ENCODE results near the gene HOXB3.
A peak's percentile ranks its signal among the peaks of the same experiment; 100 is the strongest.

HOXB3 gene

DNA sequence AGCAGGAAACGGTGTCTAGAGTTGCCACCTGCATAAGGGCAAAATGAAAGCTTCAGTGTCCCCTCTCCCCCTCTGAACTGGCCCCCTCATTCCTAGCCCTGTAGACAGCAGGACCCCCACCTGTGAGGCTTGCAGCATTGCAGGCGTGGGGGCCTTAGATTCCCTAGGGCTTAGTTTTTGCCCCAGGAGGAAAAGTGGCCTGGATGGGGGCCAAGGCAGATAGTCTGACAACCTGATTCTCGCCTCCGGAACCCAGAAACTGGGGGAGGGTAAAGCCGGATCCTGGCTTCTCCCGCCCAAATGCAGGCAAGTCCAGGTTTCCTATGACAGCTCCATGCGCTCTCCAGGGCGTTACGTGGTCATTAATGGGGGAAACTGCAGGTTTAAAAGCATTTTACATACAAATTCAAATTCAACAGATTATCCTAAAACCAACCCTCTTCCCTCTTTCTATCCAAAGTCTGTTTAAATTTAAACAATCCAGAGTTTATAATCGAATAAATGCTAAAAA lies 15.4 kb upstream of the HOXB3 start:
- peaks cover 4% of the 10 kb centered on the region for H3K4me1 ChIP-seq (ENCODE audit: control insufficient read depth, low read depth, low read length)
- WGBS (ENCODE audit: extremely low coverage, insufficient coverage, low lambda C conversion rate): no CpG with 5 or more reads among the region's 10 CpGs
- H3K9ac ChIP-seq (ENCODE audit: low read length): no peak overlapping the region
- H2BK120ac ChIP-seq (ENCODE audit: low read depth, low read length): no peak overlapping the region
- no peak overlapping the region for H4K5ac ChIP-seq (ENCODE audit: low read length)
- no peak overlapping the region for H3K23ac ChIP-seq (ENCODE audit: low read length)
- H3K56ac ChIP-seq (ENCODE audit: low read length): no peak overlapping the region
- peaks cover 89% of the 10 kb centered on the region for H3K27me3 ChIP-seq (ENCODE audit: insufficient read depth, low read length, poor library complexity)
- H2BK5ac ChIP-seq (ENCODE audit: low read length): no peak overlapping the region
- no peak overlapping the region for H2BK15ac ChIP-seq (replicated peaks; ENCODE audit: low read depth)
- H3K79me2 ChIP-seq (ENCODE audit: control insufficient read depth, insufficient read depth, low read length): no peaks in the 10 kb centered on the region
- no peak overlapping the region for H2AK5ac ChIP-seq (ENCODE audit: low read length)
- no peak for DNase-seq
- H4K8ac ChIP-seq (ENCODE audit: low read depth, low read length): no peak overlapping the region
- H3K79me1 ChIP-seq (ENCODE audit: low read length): no peaks in the 10 kb centered on the region
- no peak overlapping the region for H3K18ac ChIP-seq (ENCODE audit: low read length)
- no peak overlapping the region for H3K4me3 ChIP-seq (ENCODE audit: low read length)
- no peak overlapping the region for H3K27ac ChIP-seq (ENCODE audit: low read depth, low read length)
- H3K36me3 ChIP-seq (ENCODE audit: control insufficient read depth, insufficient read depth, low read length): no peaks in the 10 kb centered on the region
- no peak overlapping the region for H3K4ac ChIP-seq (ENCODE audit: low read depth, low read length)
- no peak overlapping the region for H3K4me2 ChIP-seq (ENCODE audit: low read length)

DNA sequence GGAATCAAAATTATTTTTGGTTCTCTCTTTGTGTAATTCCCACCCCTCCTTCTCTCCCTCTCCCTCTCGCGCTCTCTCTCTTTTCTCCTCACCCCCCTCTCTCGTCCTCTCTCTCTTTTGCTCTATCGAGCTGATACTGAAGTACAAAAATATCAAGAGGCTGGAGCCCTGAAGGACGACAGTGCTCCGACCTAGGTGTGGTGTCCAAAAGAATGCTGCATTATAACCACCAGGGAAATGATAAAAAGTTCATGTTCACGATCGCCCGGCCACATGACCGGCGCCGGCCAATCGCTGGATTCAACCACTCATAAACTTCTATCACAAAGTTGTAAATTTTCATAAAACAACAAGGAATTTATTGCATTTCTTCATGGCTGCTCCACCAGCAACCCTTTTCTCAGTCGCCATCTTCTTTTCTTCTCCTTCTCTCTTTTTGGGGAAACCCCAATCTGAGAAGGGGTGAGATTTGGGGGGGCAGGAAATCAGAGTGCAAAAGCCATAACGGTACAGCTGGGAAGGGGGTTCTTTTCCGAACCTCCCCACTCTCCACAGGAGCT lies 14.8 kb upstream of the HOXB3 start, which contains the start of gene HOXB6:
HOXB6 (minus strand) TSS at position 217 of the 560 bp plus-strand sequence. CDS start 6,836 bp downstream, outside the sequence.
- no peak within 1 kb of the TSS for H3K4me2 ChIP-seq (ENCODE audit: low read length)
- no peaks in the 10 kb centered on the region for H3K79me2 ChIP-seq (ENCODE audit: control insufficient read depth, insufficient read depth, low read length)
- H4K8ac ChIP-seq (ENCODE audit: low read depth, low read length): no peak within 1 kb of the TSS
- no peak within 1 kb of the TSS for H3K27ac ChIP-seq (ENCODE audit: low read depth, low read length)
- H3K23ac ChIP-seq (ENCODE audit: low read length): no peak within 1 kb of the TSS
- no peak within 1 kb of the TSS for H4K5ac ChIP-seq (ENCODE audit: low read length)
- peaks cover 4% of the 10 kb centered on the region for H3K4me1 ChIP-seq (ENCODE audit: control insufficient read depth, low read depth, low read length)
- H3K18ac ChIP-seq (ENCODE audit: low read length): no peak within 1 kb of the TSS
- H3K4ac ChIP-seq (ENCODE audit: low read depth, low read length): no peak within 1 kb of the TSS
- H2AK5ac ChIP-seq (ENCODE audit: low read length): no peak within 1 kb of the TSS
- H3K4me3 ChIP-seq (ENCODE audit: low read length): no peak within 1 kb of the TSS
- no peak within 1 kb of the TSS for H3K56ac ChIP-seq (ENCODE audit: low read length)
- peaks cover 85% of the 10 kb centered on the region for H3K27me3 ChIP-seq (ENCODE audit: insufficient read depth, low read length, poor library complexity)
- H3K79me1 ChIP-seq (ENCODE audit: low read length): no peaks in the 10 kb centered on the region
- H2BK15ac ChIP-seq (replicated peaks; ENCODE audit: low read depth): no peak within 1 kb of the TSS
- no peaks in the 10 kb centered on the region for H3K36me3 ChIP-seq (ENCODE audit: control insufficient read depth, insufficient read depth, low read length)
- no CpG with 5 or more reads among the region's 16 CpGs for WGBS (ENCODE audit: extremely low coverage, insufficient coverage, low lambda C conversion rate)
- no peak for DNase-seq
- no peak within 1 kb of the TSS for H2BK5ac ChIP-seq (ENCODE audit: low read length)
- H3K9ac ChIP-seq (ENCODE audit: low read length): no peak within 1 kb of the TSS
- H2BK120ac ChIP-seq (ENCODE audit: low read depth, low read length): no peak within 1 kb of the TSS

DNA sequence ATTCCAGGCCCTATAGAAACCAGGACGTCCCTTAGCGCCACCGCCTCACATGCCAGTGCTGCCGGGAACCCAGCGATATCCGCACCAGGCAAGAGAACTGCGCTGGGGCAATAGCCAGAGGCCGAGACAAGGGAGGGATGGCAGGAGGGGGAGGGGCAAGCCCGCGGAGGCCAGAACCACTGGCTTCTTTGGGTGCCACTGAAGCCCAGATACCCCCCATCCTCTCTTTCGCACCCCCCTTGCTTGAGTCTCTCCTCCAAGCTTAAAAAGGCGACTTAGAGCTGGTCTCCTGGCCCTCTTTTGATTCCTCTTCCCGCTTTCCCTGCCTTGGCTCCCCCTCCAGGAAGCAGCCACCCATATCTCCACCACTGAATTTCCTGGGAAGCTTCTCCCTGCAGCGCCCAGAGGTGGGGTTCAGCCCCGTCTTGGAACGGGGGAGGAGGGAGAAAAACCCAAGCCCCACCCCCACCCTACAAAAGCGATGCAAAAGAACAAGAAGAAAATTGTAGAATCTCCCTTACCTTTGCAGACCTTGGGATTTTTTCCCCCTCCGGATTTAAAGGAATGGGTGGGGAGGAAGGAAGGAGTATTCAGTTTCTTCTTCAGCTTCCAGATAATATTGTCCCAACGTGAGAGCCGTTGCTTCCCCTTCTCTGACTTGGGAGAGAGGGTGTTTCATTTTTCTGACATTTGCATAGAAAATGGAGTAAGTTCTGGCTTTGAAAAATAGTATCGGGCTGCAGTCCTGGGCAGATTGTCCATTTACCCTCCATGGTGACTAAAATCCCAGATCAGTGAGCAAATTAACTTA lies 14.1 kb upstream of the HOXB3 start:
- no peak overlapping the region for H2BK5ac ChIP-seq (ENCODE audit: low read length)
- H3K4me1 ChIP-seq (ENCODE audit: control insufficient read depth, low read depth, low read length): peaks cover 9% of the 10 kb centered on the region
- no peak overlapping the region for H2BK120ac ChIP-seq (ENCODE audit: low read depth, low read length)
- H3K23ac ChIP-seq (ENCODE audit: low read length): no peak overlapping the region
- no peak overlapping the region for H3K4ac ChIP-seq (ENCODE audit: low read depth, low read length)
- H3K9ac ChIP-seq (ENCODE audit: low read length): no peak overlapping the region
- WGBS (ENCODE audit: extremely low coverage, insufficient coverage, low lambda C conversion rate): no CpG with 5 or more reads among the region's 21 CpGs
- H3K56ac ChIP-seq (ENCODE audit: low read length): no peak overlapping the region
- peaks cover 85% of the 10 kb centered on the region for H3K27me3 ChIP-seq (ENCODE audit: insufficient read depth, low read length, poor library complexity)
- H3K36me3 ChIP-seq (ENCODE audit: control insufficient read depth, insufficient read depth, low read length): no peaks in the 10 kb centered on the region
- H3K27ac ChIP-seq (ENCODE audit: low read depth, low read length): no peak overlapping the region
- no peak overlapping the region for H2BK15ac ChIP-seq (replicated peaks; ENCODE audit: low read depth)
- H4K8ac ChIP-seq (ENCODE audit: low read depth, low read length): no peak overlapping the region
- no peak overlapping the region for H3K4me2 ChIP-seq (ENCODE audit: low read length)
- H2AK5ac ChIP-seq (ENCODE audit: low read length): no peak overlapping the region
- no peak overlapping the region for H3K18ac ChIP-seq (ENCODE audit: low read length)
- no peaks in the 10 kb centered on the region for H3K79me1 ChIP-seq (ENCODE audit: low read length)
- no peaks in the 10 kb centered on the region for H3K79me2 ChIP-seq (ENCODE audit: control insufficient read depth, insufficient read depth, low read length)
- H3K4me3 ChIP-seq (ENCODE audit: low read length): no peak overlapping the region
- no peak for DNase-seq
- H4K5ac ChIP-seq (ENCODE audit: low read length): no peak overlapping the region

DNA sequence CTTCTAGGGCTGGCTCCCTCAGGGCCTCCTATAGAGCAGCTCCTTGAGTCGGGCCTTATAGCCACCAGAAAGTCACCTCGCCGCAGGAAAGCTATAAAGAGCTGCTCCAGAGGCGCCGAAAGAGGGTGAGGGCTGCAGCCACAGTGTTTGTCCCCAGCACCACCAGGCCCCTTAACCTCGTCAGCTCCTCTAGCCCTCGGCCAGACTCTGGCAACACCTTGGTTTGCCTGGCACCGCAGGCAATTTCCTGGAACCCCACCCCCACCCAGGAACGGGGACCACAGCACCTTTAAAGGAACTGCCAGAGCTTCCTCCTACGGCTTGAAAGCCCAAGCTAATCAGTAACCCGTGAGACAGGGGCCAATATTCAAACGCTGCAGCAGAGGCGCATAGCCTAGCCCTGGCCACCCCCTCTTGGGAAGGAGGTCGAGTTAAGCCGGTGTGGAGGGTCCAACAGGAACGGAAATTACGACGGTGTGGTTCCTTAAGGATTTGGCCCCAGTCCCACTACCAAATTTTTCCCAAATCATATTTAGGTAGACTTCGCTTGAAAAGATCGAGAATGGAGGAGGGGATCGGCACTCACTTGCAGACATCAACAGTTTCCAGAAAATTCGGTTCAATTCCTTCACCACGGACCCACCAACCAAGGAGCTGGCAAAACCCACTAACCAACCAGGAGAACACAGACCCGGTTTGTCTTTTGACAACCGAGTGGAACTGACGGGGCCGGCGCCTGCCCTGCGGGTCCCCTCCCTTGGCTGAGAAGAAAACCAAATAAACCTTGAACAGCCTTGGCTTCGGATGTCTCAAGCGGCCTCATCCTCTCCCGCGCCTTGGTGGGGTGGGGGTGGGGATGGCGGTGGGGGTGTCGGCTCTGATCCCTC lies 11.7 kb upstream of the HOXB3 start:
- WGBS (ENCODE audit: extremely low coverage, insufficient coverage, low lambda C conversion rate): no CpG with 5 or more reads among the region's 35 CpGs
- Histone ChIP-seq H2AK5ac (ENCODE audit: low read length) (no peak overlapping the region), H2BK15ac (replicated peaks; ENCODE audit: low read depth) (no peak overlapping the region), H2BK120ac (ENCODE audit: low read depth, low read length) (no peak overlapping the region), H3K56ac (ENCODE audit: low read length) (peak overlapping the region; percentile 57), H3K4me3 (ENCODE audit: low read length) (no peak overlapping the region), H3K27me3 (ENCODE audit: insufficient read depth, low read length, poor library complexity) (peaks cover 88% of the 10 kb centered on the region), H3K79me2 (ENCODE audit: control insufficient read depth, insufficient read depth, low read length) (no peaks in the 10 kb centered on the region), H3K4me2 (ENCODE audit: low read length) (no peak overlapping the region), H2BK5ac (ENCODE audit: low read length) (no peak overlapping the region), H4K5ac (ENCODE audit: low read length) (no peak overlapping the region), H3K4me1 (ENCODE audit: control insufficient read depth, low read depth, low read length) (peaks cover 9% of the 10 kb centered on the region), H3K4ac (ENCODE audit: low read depth, low read length) (no peak overlapping the region), H3K23ac (ENCODE audit: low read length) (peak overlapping the region; percentile 51), H3K27ac (ENCODE audit: low read depth, low read length) (no peak overlapping the region), H3K9ac (ENCODE audit: low read length) (peak overlapping the region; percentile 9), H4K8ac (ENCODE audit: low read depth, low read length) (no peak overlapping the region), H3K18ac (ENCODE audit: low read length) (no peak overlapping the region), H3K36me3 (ENCODE audit: control insufficient read depth, insufficient read depth, low read length) (no peaks in the 10 kb centered on the region), H3K79me1 (ENCODE audit: low read length) (no peaks in the 10 kb centered on the region)
- DNase-seq: no peak

DNA sequence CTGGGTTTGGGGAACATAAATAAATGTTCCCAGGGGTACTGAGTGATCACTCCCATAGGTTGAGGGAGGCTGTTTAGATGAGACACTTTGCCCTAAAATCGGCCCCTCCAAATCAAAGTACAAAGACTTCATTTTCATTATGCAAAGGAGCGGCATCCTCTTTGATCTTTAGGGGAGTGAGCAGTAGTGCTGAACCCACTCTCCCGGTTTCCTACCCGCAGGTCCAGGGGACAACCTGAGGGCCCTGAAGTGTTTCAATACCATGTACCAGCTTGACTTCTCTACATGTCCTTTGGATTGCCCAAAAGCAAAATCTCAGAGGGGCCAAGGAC lies 11.1 kb upstream of the HOXB3 start:
- no peak for DNase-seq
- Histone ChIP-seq H3K56ac (ENCODE audit: low read length) (peak overlapping the region; percentile 37), H3K27ac (ENCODE audit: low read depth, low read length) (no peak overlapping the region), H2BK5ac (ENCODE audit: low read length) (no peak overlapping the region), H3K27me3 (ENCODE audit: insufficient read depth, low read length, poor library complexity) (peaks cover 88% of the 10 kb centered on the region), H3K4me1 (ENCODE audit: control insufficient read depth, low read depth, low read length) (peaks cover 9% of the 10 kb centered on the region), H3K79me2 (ENCODE audit: control insufficient read depth, insufficient read depth, low read length) (no peaks in the 10 kb centered on the region), H3K23ac (ENCODE audit: low read length) (no peak overlapping the region), H4K8ac (ENCODE audit: low read depth, low read length) (no peak overlapping the region), H2AK5ac (ENCODE audit: low read length) (no peak overlapping the region), H3K4me2 (ENCODE audit: low read length) (no peak overlapping the region), H2BK120ac (ENCODE audit: low read depth, low read length) (no peak overlapping the region), H3K9ac (ENCODE audit: low read length) (no peak overlapping the region), H3K4ac (ENCODE audit: low read depth, low read length) (no peak overlapping the region), H3K79me1 (ENCODE audit: low read length) (no peaks in the 10 kb centered on the region), H3K36me3 (ENCODE audit: control insufficient read depth, insufficient read depth, low read length) (no peaks in the 10 kb centered on the region), H2BK15ac (replicated peaks; ENCODE audit: low read depth) (no peak overlapping the region), H3K4me3 (ENCODE audit: low read length) (no peak overlapping the region), H3K18ac (ENCODE audit: low read length) (no peak overlapping the region), H4K5ac (ENCODE audit: low read length) (no peak overlapping the region)
- WGBS (ENCODE audit: extremely low coverage, insufficient coverage, low lambda C conversion rate): no CpG with 5 or more reads among the region's 4 CpGs
